GM12878 (cell line): ENCODE results near the gene SRP54.
"Not testable (repeated sequence)": the region's sequence is repeated elsewhere in the genome, so short reads cannot be mapped to it uniquely, and the experiment has no call there.

ENCODE experiments used
- CREM ChIP-seq: IDR thresholded peaks from 2 replicates; pipeline ENCODE4 v1.6.1; 2014; ENCODE audit warnings: antibody characterized with exemption, low read depth
- FOXK2 ChIP-seq: fragments of 450-650 bp; IDR thresholded peaks from 2 replicates; pipeline ENCODE4 v1.6.1; 2017; ENCODE audit warnings: mild to moderate bottlenecking, moderate library complexity
- FOXM1 ChIP-seq: IDR thresholded peaks from 2 replicates; pipeline ENCODE4 v1.6.1; 2012; ENCODE audit warnings: low read depth, mild to moderate bottlenecking, inconsistent platforms, low read length, moderate library complexity
- JUND ChIP-seq: IDR thresholded peaks from 2 replicates; pipeline ENCODE4 v1.6.1; 2012; ENCODE audit warnings: low read depth, mild to moderate bottlenecking, low read length, improper control_type of control experiment, moderate library complexity
- MYC ChIP-seq: IDR thresholded peaks from 2 replicates; pipeline ENCODE4 v1.6.1; 2011; ENCODE audit warnings: mild to moderate bottlenecking, low read length, moderate library complexity, inconsistent platforms; ENCODE audit not compliant: insufficient read depth, insufficient replicate concordance, insufficient read length, severe bottlenecking
- POLR2AphosphoS2 ChIP-seq: IDR thresholded peaks from 2 replicates; pipeline ENCODE4 v1.6.1; 2011; ENCODE audit warnings: low read depth, mild to moderate bottlenecking, low read length, improper control_type of control experiment, moderate library complexity
- POLR2AphosphoS5 ChIP-seq: IDR thresholded peaks from 2 replicates; pipeline ENCODE4 v1.6.1; 2011; ENCODE audit warnings: mild to moderate bottlenecking, low read length, inconsistent platforms
- ZSCAN29 ChIP-seq: fragments of 450-650 bp; IDR thresholded peaks from 2 replicates; pipeline ENCODE4 v1.6.1; 2017; ENCODE audit warnings: mild to moderate bottlenecking, moderate library complexity
- TF ChIP-seq, protein P1 (sequence below): fragments of 450-650 bp; IDR thresholded peaks from 2 replicates; pipeline ENCODE4 v1.6.1; 2017; ENCODE audit warnings: mild to moderate bottlenecking, low read depth, inconsistent platforms; ENCODE audit not compliant: poor library complexity, severe bottlenecking
- TF ChIP-seq, protein P2 (sequence below), 3 experiments: IDR thresholded peaks in 2 of 3; conservative IDR thresholded peaks in 1 of 3; 2 replicates each; pipeline ENCODE4 v1.5.1; 2011; ENCODE audit warnings: low read depth in 3 of 3, low read length in 3 of 3, mild to moderate bottlenecking in 3 of 3, control low read depth in 2 of 3, moderate library complexity in 2 of 3, inconsistent platforms in 1 of 3, mixed read lengths in 1 of 3; ENCODE audit not compliant: control insufficient read depth in 2 of 3, insufficient read depth in 1 of 3; ENCODE audit errors: extremely low read depth in 1 of 3
- TF ChIP-seq, protein P3 (sequence below): IDR thresholded peaks from 2 replicates; pipeline ENCODE4 v1.6.1; 2012; ENCODE audit warnings: low read depth, low read length, improper control_type of control experiment
- TF ChIP-seq, protein P4 (sequence below): IDR thresholded peaks from 2 replicates; pipeline ENCODE4 v1.6.1; 2011; ENCODE audit warnings: borderline replicate concordance, low read depth, mild to moderate bottlenecking, moderate library complexity, low read length; ENCODE audit not compliant: insufficient read depth, poor library complexity, severe bottlenecking
- TF ChIP-seq, protein P5 (sequence below): fragments of 450-650 bp; IDR thresholded peaks from 2 replicates; pipeline ENCODE4 v1.6.1; 2017; ENCODE audit warnings: antibody characterized with exemption, mild to moderate bottlenecking, moderate library complexity
- TF ChIP-seq, protein P6 (sequence below): fragments of 450-650 bp; formaldehyde crosslinking; IDR thresholded peaks from 2 replicates; pipeline ENCODE4 v1.5.0; 2022; ENCODE audit warnings: mild to moderate bottlenecking, missing genetic modification characterization

DNA sequence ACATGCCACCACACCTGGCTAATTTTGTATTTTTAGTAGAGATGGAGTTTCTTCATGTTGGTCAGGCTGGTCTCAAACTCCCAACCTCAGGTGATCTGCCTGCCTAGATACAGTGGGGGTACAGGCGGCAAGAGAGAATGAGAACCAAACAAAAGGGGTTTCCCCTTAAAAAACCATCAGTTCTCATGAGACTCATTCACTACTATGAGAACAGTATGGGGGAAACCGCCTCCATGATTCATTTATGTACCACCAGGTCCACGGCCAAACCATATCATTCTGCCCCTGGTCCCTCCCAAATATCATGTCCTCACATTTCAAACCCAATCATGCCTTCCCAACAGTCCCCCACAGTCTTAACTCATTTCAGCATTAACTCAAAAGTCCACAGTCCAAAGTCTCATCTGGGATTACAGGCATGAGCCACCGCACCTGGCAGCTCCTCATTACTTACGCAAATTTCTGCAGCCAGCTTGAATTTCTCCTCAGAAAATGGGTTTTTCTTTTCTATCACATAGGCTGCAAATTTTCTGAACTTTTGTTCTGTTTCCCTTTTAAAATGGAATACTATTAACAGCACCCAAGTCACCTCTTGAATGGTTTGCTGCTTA is 52.3 kb downstream of the SRP54 start:
- not testable (repeated sequence) for TF ChIP-seq POLR2AphosphoS2, POLR2AphosphoS5, FOXK2, JUND, MYC, FOXM1, CREM, ZSCAN29
- TF ChIP-seq, protein P1, sequence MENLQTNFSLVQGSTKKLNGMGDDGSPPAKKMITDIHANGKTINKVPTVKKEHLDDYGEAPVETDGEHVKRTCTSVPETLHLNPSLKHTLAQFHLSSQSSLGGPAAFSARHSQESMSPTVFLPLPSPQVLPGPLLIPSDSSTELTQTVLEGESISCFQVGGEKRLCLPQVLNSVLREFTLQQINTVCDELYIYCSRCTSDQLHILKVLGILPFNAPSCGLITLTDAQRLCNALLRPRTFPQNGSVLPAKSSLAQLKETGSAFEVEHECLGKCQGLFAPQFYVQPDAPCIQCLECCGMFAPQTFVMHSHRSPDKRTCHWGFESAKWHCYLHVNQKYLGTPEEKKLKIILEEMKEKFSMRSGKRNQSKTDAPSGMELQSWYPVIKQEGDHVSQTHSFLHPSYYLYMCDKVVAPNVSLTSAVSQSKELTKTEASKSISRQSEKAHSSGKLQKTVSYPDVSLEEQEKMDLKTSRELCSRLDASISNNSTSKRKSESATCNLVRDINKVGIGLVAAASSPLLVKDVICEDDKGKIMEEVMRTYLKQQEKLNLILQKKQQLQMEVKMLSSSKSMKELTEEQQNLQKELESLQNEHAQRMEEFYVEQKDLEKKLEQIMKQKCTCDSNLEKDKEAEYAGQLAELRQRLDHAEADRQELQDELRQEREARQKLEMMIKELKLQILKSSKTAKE: not testable (repeated sequence)
- TF ChIP-seq, protein P2, sequence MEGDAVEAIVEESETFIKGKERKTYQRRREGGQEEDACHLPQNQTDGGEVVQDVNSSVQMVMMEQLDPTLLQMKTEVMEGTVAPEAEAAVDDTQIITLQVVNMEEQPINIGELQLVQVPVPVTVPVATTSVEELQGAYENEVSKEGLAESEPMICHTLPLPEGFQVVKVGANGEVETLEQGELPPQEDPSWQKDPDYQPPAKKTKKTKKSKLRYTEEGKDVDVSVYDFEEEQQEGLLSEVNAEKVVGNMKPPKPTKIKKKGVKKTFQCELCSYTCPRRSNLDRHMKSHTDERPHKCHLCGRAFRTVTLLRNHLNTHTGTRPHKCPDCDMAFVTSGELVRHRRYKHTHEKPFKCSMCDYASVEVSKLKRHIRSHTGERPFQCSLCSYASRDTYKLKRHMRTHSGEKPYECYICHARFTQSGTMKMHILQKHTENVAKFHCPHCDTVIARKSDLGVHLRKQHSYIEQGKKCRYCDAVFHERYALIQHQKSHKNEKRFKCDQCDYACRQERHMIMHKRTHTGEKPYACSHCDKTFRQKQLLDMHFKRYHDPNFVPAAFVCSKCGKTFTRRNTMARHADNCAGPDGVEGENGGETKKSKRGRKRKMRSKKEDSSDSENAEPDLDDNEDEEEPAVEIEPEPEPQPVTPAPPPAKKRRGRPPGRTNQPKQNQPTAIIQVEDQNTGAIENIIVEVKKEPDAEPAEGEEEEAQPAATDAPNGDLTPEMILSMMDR (IDR thresholded peaks at IDR 0.05 in 2 of 3, conservative IDR thresholded peaks at IDR 0.05 in 1 of 3; ENCODE audit: control insufficient read depth in 2 of 3, extremely low read depth in 1 of 3, insufficient read depth in 1 of 3, low read depth in 3 of 3, low read length in 3 of 3): not testable (repeated sequence)
- TF ChIP-seq, protein P3, sequence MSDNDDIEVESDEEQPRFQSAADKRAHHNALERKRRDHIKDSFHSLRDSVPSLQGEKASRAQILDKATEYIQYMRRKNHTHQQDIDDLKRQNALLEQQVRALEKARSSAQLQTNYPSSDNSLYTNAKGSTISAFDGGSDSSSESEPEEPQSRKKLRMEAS: not testable (repeated sequence)
- TF ChIP-seq, protein P4, sequence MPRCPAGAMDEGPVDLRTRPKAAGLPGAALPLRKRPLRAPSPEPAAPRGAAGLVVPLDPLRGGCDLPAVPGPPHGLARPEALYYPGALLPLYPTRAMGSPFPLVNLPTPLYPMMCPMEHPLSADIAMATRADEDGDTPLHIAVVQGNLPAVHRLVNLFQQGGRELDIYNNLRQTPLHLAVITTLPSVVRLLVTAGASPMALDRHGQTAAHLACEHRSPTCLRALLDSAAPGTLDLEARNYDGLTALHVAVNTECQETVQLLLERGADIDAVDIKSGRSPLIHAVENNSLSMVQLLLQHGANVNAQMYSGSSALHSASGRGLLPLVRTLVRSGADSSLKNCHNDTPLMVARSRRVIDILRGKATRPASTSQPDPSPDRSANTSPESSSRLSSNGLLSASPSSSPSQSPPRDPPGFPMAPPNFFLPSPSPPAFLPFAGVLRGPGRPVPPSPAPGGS: not testable (repeated sequence)
- TF ChIP-seq, protein P5, sequence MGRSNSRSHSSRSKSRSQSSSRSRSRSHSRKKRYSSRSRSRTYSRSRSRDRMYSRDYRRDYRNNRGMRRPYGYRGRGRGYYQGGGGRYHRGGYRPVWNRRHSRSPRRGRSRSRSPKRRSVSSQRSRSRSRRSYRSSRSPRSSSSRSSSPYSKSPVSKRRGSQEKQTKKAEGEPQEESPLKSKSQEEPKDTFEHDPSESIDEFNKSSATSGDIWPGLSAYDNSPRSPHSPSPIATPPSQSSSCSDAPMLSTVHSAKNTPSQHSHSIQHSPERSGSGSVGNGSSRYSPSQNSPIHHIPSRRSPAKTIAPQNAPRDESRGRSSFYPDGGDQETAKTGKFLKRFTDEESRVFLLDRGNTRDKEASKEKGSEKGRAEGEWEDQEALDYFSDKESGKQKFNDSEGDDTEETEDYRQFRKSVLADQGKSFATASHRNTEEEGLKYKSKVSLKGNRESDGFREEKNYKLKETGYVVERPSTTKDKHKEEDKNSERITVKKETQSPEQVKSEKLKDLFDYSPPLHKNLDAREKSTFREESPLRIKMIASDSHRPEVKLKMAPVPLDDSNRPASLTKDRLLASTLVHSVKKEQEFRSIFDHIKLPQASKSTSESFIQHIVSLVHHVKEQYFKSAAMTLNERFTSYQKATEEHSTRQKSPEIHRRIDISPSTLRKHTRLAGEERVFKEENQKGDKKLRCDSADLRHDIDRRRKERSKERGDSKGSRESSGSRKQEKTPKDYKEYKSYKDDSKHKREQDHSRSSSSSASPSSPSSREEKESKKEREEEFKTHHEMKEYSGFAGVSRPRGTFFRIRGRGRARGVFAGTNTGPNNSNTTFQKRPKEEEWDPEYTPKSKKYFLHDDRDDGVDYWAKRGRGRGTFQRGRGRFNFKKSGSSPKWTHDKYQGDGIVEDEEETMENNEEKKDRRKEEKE: not testable (repeated sequence)
- TF ChIP-seq, protein P6, sequence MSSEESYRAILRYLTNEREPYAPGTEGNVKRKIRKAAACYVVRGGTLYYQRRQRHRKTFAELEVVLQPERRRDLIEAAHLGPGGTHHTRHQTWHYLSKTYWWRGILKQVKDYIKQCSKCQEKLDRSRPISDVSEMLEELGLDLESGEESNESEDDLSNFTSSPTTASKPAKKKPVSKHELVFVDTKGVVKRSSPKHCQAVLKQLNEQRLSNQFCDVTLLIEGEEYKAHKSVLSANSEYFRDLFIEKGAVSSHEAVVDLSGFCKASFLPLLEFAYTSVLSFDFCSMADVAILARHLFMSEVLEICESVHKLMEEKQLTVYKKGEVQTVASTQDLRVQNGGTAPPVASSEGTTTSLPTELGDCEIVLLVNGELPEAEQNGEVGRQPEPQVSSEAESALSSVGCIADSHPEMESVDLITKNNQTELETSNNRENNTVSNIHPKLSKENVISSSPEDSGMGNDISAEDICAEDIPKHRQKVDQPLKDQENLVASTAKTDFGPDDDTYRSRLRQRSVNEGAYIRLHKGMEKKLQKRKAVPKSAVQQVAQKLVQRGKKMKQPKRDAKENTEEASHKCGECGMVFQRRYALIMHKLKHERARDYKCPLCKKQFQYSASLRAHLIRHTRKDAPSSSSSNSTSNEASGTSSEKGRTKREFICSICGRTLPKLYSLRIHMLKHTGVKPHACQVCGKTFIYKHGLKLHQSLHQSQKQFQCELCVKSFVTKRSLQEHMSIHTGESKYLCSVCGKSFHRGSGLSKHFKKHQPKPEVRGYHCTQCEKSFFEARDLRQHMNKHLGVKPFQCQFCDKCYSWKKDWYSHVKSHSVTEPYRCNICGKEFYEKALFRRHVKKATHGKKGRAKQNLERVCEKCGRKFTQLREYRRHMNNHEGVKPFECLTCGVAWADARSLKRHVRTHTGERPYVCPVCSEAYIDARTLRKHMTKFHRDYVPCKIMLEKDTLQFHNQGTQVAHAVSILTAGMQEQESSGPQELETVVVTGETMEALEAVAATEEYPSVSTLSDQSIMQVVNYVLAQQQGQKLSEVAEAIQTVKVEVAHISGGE (CRISPR knock-in tag): not testable (repeated sequence)
